PC-9 (cell line): ENCODE results near the gene ESRP2. TPM values are rescaled to one million over a fixed set of nuclear protein-coding genes. Genes with fewer than 3 reads are reported as not detected.

Source experiments
- BruUV-seq: library from RNA; stranded (reverse); fragments of 400-500 nt; replicated peaks from 2 replicates; lab custom pipeline; 2021; lab: Mats Ljungman, UMichigan
- CTCF ChIA-PET: fragments of 300-600 bp; sonication (Branson Sonifier 250); formaldehyde crosslinking; loops from one replicate; lab custom pipeline; 2022; ENCODE audit warnings: antibody characterized with exemption; lab: Charles Lee
- POLR2A ChIA-PET: fragments of 300-600 bp; sonication (Branson Sonifier 250); formaldehyde crosslinking; loops from one replicate; lab custom pipeline; 2022; ENCODE audit warnings: antibody characterized with exemption; ENCODE audit not compliant: unreplicated experiment; lab: Charles Lee
- DNase-seq, 2 experiments: peaks; one replicate each; pipeline versions ENCODE4 v3.0.0 to v3.0.0-alpha.2; 2015 to 2022; ENCODE audit warnings: mixed read lengths in 1 of 2
- H2AFZ ChIP-seq: fragments of 200-600 bp; sonication (generic); 2 replicates; pipeline ENCODE4 v1.8.1; 2017; ENCODE audit warnings: antibody characterized with exemption
- H3F3A ChIP-seq: fragments of 200-600 bp; sonication (generic); 2 replicates; pipeline ENCODE4 v1.8.1; 2017; ENCODE audit warnings: antibody characterized with exemption, mild to moderate bottlenecking, low read depth; ENCODE audit not compliant: insufficient read depth
- H3K27ac ChIP-seq: fragments of 200-600 bp; sonication (generic); 2 replicates; pipeline ENCODE4 v1.6.1; 2016; ENCODE audit warnings: mixed run types
- H3K27me3 ChIP-seq: fragments of 200-600 bp; sonication (generic); 2 replicates; pipeline ENCODE4 v1.6.1; 2016; ENCODE audit warnings: low read depth, mixed run types; ENCODE audit not compliant: insufficient read depth
- H3K36me3 ChIP-seq: fragments of 200-600 bp; sonication (generic); 2 replicates; pipeline ENCODE4 v1.6.1; 2016; ENCODE audit warnings: low read depth, mixed run types
- H3K4me1 ChIP-seq: fragments of 200-600 bp; sonication (generic); replicated peaks from 2 replicates; pipeline ENCODE4 v1.6.1; 2016; ENCODE audit warnings: mixed run types; ENCODE audit not compliant: insufficient read depth
- H3K4me2 ChIP-seq: fragments of 200-600 bp; sonication (generic); 2 replicates; pipeline ENCODE4 v1.6.1; 2017; ENCODE audit warnings: mixed run types
- H3K4me3 ChIP-seq: fragments of 200-600 bp; sonication (generic); 2 replicates; pipeline ENCODE4 v1.6.1; 2016; ENCODE audit warnings: mixed run types
- H3K79me2 ChIP-seq: fragments of 200-600 bp; sonication (generic); 2 replicates; pipeline ENCODE4 v1.6.1; 2017; ENCODE audit warnings: low read depth, mixed run types
- H3K9me2 ChIP-seq: fragments of 200-600 bp; sonication (generic); 2 replicates; pipeline ENCODE4 v1.8.1; 2017; ENCODE audit warnings: mild to moderate bottlenecking; ENCODE audit not compliant: insufficient read depth
- H3K9me3 ChIP-seq: fragments of 200-600 bp; sonication (generic); 2 replicates; pipeline ENCODE4 v1.8.1; 2016; ENCODE audit warnings: low read depth; ENCODE audit not compliant: insufficient read depth
- H4K20me1 ChIP-seq: fragments of 200-600 bp; sonication (generic); 2 replicates; pipeline ENCODE4 v1.8.1; 2017; ENCODE audit not compliant: insufficient read depth
- CTCF ChIP-seq: fragments of 200-600 bp; sonication (generic); conservative IDR thresholded peaks from 2 replicates; pipeline ENCODE4 v1.6.1; 2017; ENCODE audit warnings: mixed run types, antibody characterized with exemption, mild to moderate bottlenecking, moderate library complexity
- EZH2 ChIP-seq: fragments of 200-600 bp; sonication (generic); IDR thresholded peaks from 2 replicates; pipeline ENCODE4 v1.8.0; 2017; ENCODE audit warnings: antibody characterized with exemption, low read depth
- intact Hi-C: fragments of 100-400 bp; cut with micrococcal nuclease; formaldehyde crosslinking; loops from one replicate; pipeline ENCODE4 v1.10.0; 2022; ENCODE audit not compliant: unreplicated experiment
- total RNA-seq: library from RNA; stranded (reverse); gene quantifications from 2 replicates; pipeline ENCODE4 v1.2.3, GENCODE V29; 2021

ESRP2 gene
- total RNA-seq, 1 experiment from 2014 or later, result 45.0 TPM

GRCh38 chr16:68232335-68232734, 3.6 kb downstream of the ESRP2 start:
- DNase-seq, result no peak
- TF ChIP-seq EZH2 (no peak), CTCF (no peak)
- intact Hi-C loops, result loop anchor here (5.0 to 10.0 kb wide), 3 partner anchors 295 to 988 kb away; partner anchors contain the start of genes FHOD1, PSMB10 and SLC9A5
- Histone ChIP-seq H2AFZ (no peak overlapping the region), H3K9me3 (no peaks in the 10 kb centered on the region), H3K9me2 (no peaks in the 10 kb centered on the region), H3K27me3 (no peaks in the 10 kb centered on the region), H3K4me1 (peaks cover 13% of the 10 kb centered on the region), H3K4me2 (no peak overlapping the region), H3K27ac (no peak overlapping the region), H3K79me2 (peaks cover 34% of the 10 kb centered on the region), H4K20me1 (peaks cover 43% of the 10 kb centered on the region), H3K4me3 (no peak overlapping the region), H3K36me3 (peaks cover 12% of the 10 kb centered on the region), H3F3A (peaks cover 44% of the 10 kb centered on the region)
- POLR2A ChIA-PET, result no interaction called here
- BruUV-seq, result no TSS peak
- CTCF ChIA-PET, result no interaction called here

GRCh38 chr16:68231384-68232136, 4.4 kb downstream of the ESRP2 start:
- intact Hi-C loops, result loop anchor here (5.0 to 10.0 kb wide), 3 partner anchors 294 to 987 kb away; partner anchors contain the start of genes FHOD1, PSMB10 and SLC9A5
- Histone ChIP-seq H3K36me3 (peaks cover 12% of the 10 kb centered on the region), H3K79me2 (peaks cover 34% of the 10 kb centered on the region), H2AFZ (no peak overlapping the region), H4K20me1 (peaks cover 43% of the 10 kb centered on the region), H3F3A (peaks cover 52% of the 10 kb centered on the region), H3K9me2 (no peaks in the 10 kb centered on the region), H3K27ac (no peak overlapping the region), H3K4me1 (peaks cover 13% of the 10 kb centered on the region), H3K4me2 (no peak overlapping the region), H3K27me3 (no peaks in the 10 kb centered on the region), H3K9me3 (no peaks in the 10 kb centered on the region), H3K4me3 (no peak overlapping the region)
- no peak for TF ChIP-seq EZH2
- no peak for TF ChIP-seq CTCF
- CTCF ChIA-PET, result no interaction called here
- BruUV-seq, result no TSS peak
- no peak for DNase-seq
- POLR2A ChIA-PET, result no interaction called here

- intact Hi-C loops, result loop anchor here (5.0 to 10.0 kb wide), 3 partner anchors 294 to 986 kb away; partner anchors contain the start of genes FHOD1, PSMB10 and SLC9A5
- no peaks in the 10 kb centered on the region for H3K27me3 ChIP-seq
- H3K4me1 ChIP-seq, result peaks cover 13% of the 10 kb centered on the region
- H3K9me3 ChIP-seq, result no peaks in the 10 kb centered on the region
- no peak overlapping the region for H2AFZ ChIP-seq
- DNase-seq, result no peak
- H3K4me3 ChIP-seq, result no peak overlapping the region
- H3K9me2 ChIP-seq, result no peaks in the 10 kb centered on the region
- TF ChIP-seq EZH2 (no peak), CTCF (no peak)
- BruUV-seq, result no TSS peak
- ChIA-PET POLR2A (no interaction called here), CTCF (no interaction called here)
- peaks cover 12% of the 10 kb centered on the region for H3K36me3 ChIP-seq
- H3K79me2 ChIP-seq, result peaks cover 30% of the 10 kb centered on the region
- peaks cover 43% of the 10 kb centered on the region for H4K20me1 ChIP-seq
- H3F3A ChIP-seq, result peaks cover 55% of the 10 kb centered on the region
- H3K27ac ChIP-seq, result no peak overlapping the region
- H3K4me2 ChIP-seq, result no peak overlapping the region
Measured at GRCh38 chr16:68230956-68231355, 5.0 kb downstream of the ESRP2 start.
